Measurements from ENCODE around the gene PREP.
"Not testable (repeated sequence)": the region's sequence is repeated elsewhere in the genome, so short reads cannot be mapped to it uniquely, and the experiment has no call there.

PREP gene

GRCh38 chr6:105259913-105260889 is 142.7 kb downstream of the PREP start:
- FAIRE-seq = no peak

GRCh38 chr6:105258816-105259215 is 144.1 kb downstream of the PREP start:
- no peak for FAIRE-seq

GRCh38 chr6:105257340-105257739 is 145.5 kb downstream of the PREP start:
- FAIRE-seq = no peak

- no peak for FAIRE-seq
Measured at GRCh38 chr6:105256619-105257018, 146.3 kb downstream of the PREP start.

GRCh38 chr6:105253787-105254186 is 149.1 kb downstream of the PREP start:
- FAIRE-seq = no peak

GRCh38 chr6:105251689-105252088 is 151.2 kb downstream of the PREP start:
- FAIRE-seq = no peak

- no peak for FAIRE-seq
Measured at GRCh38 chr6:105250533-105250932, 152.3 kb downstream of the PREP start.

GRCh38 chr6:105243487-105243886 is 159.4 kb downstream of the PREP start:
- FAIRE-seq = no peak

GRCh38 chr6:105235155-105235554 is 167.7 kb downstream of the PREP start:
- FAIRE-seq = no peak

GRCh38 chr6:105231771-105232170 is 171.1 kb downstream of the PREP start:
- FAIRE-seq = not testable (repeated sequence)
